ENCODE measurements around the gene AVPR2.

DNA sequence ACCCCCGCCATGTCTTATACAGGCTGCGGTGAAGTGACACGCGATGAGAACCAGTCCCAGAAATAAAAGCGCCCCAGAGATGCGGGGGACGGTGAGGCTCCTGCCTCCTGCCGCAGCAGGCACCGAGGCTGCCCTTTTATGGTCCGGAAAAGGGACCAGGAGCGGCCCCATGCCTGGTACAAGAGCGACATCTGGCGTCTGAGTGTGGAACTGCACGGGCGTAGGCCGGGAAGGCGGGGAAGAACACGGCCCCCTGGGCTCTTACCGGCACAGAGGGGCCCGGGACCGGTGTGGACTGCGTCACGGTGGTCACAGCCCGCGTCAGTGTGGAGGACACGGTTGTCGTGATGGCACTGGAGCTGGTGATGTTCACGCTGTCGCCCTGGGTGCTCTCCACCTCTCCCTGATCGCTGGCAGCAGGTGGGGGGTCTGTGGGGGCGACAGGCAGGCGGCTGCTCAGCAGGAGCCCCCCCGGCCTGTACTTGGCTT, 48.9 kb downstream of the AVPR2 start:
- TF ChIP-seq, protein P1, sequence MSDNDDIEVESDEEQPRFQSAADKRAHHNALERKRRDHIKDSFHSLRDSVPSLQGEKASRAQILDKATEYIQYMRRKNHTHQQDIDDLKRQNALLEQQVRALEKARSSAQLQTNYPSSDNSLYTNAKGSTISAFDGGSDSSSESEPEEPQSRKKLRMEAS (IDR thresholded peaks at IDR 0.05) = no peak; the same call in 1 of the 2 replicates
- TF ChIP-seq EGR1 (IDR thresholded peaks at IDR 0.05) (no peak), TAF1 (IDR thresholded peaks at IDR 0.05; ENCODE audit: low read depth) (no peak), RAD21 (IDR thresholded peaks at IDR 0.05; ENCODE audit: low read depth) (peak; percentile 59), YY1 (IDR thresholded peaks at IDR 0.05; ENCODE audit: low read depth) (no peak), TCF12 (IDR thresholded peaks at IDR 0.05; ENCODE audit: low read depth) (no peak), CEBPB (IDR thresholded peaks at IDR 0.05) (no peak), TEAD4 (IDR thresholded peaks at IDR 0.05) (no peak)
- TF ChIP-seq, protein P2, sequence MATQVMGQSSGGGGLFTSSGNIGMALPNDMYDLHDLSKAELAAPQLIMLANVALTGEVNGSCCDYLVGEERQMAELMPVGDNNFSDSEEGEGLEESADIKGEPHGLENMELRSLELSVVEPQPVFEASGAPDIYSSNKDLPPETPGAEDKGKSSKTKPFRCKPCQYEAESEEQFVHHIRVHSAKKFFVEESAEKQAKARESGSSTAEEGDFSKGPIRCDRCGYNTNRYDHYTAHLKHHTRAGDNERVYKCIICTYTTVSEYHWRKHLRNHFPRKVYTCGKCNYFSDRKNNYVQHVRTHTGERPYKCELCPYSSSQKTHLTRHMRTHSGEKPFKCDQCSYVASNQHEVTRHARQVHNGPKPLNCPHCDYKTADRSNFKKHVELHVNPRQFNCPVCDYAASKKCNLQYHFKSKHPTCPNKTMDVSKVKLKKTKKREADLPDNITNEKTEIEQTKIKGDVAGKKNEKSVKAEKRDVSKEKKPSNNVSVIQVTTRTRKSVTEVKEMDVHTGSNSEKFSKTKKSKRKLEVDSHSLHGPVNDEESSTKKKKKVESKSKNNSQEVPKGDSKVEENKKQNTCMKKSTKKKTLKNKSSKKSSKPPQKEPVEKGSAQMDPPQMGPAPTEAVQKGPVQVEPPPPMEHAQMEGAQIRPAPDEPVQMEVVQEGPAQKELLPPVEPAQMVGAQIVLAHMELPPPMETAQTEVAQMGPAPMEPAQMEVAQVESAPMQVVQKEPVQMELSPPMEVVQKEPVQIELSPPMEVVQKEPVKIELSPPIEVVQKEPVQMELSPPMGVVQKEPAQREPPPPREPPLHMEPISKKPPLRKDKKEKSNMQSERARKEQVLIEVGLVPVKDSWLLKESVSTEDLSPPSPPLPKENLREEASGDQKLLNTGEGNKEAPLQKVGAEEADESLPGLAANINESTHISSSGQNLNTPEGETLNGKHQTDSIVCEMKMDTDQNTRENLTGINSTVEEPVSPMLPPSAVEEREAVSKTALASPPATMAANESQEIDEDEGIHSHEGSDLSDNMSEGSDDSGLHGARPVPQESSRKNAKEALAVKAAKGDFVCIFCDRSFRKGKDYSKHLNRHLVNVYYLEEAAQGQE (IDR thresholded peaks at IDR 0.05; ENCODE audit: low read depth) = no peak

Measured in Ishikawa (cell line).